CD4-positive, CD25-positive, alpha-beta regulatory T cell (primary cell): ENCODE results near the gene SRRM3. TPM values are rescaled to one million over a fixed set of nuclear protein-coding genes. Genes with fewer than 3 reads are reported as not detected.
A peak's percentile ranks its signal among the peaks of the same experiment; 100 is the strongest.
"Not testable (repeated sequence)": the region's sequence is repeated elsewhere in the genome, so short reads cannot be mapped to it uniquely, and the experiment has no call there.

Experiments
- ATAC-seq, 2 donors: fragments of 150-1000 bp; cut with Tn5 transposase; one replicate each; pipeline ENCODE4 v1.10.0; 2021; ENCODE audit warnings: low read depth in 2 of 2, moderate number of reproducible peaks in 2 of 2, moderate library complexity in 1 of 2
- DNase-seq, 3 donors: peaks; one replicate each; pipeline versions ENCODE4 v3.0.0 to v3.0.0-alpha.2; 2012 to 2022; ENCODE audit warnings: mixed read lengths in 1 of 3
- H3K27ac ChIP-seq: one replicate; pipeline ENCODE4 v1.7.0; 2013; ENCODE audit warnings: mild to moderate bottlenecking, low read length; ENCODE audit not compliant: insufficient read depth, poor library complexity, severe bottlenecking
- H3K27me3 ChIP-seq: one replicate; pipeline ENCODE4 v1.7.0; 2013; ENCODE audit warnings: low read length; ENCODE audit not compliant: control insufficient read depth, insufficient read depth
- H3K36me3 ChIP-seq: one replicate; pipeline ENCODE4 v1.7.0; 2013; ENCODE audit warnings: mild to moderate bottlenecking, low read length, moderate library complexity; ENCODE audit not compliant: control insufficient read depth, insufficient read depth
- H3K4me1 ChIP-seq: 2 replicates; pipeline ENCODE4 v1.7.0; 2013; ENCODE audit warnings: mild to moderate bottlenecking, low read length; ENCODE audit not compliant: insufficient read depth, control insufficient read depth, poor library complexity, severe bottlenecking
- H3K4me3 ChIP-seq: one replicate; pipeline ENCODE4 v1.7.0; 2013; ENCODE audit warnings: low read depth, mild to moderate bottlenecking, low read length, moderate library complexity
- H3K9me3 ChIP-seq, 2 experiments: 1 replicate in 1 of 2; 2 replicates in 1 of 2; pipeline ENCODE4 v1.7.0; 2013; ENCODE audit warnings: low read length in 2 of 2, mild to moderate bottlenecking in 1 of 2, moderate library complexity in 1 of 2; ENCODE audit not compliant: control insufficient read depth in 2 of 2
- H3K27ac Mint-ChIP-seq, 3 donors: one replicate each; pipeline ENCODE4 v1.8.0; 2020 to 2022; ENCODE audit warnings: mild to moderate bottlenecking in 3 of 3, mixed read lengths in 3 of 3, moderate library complexity in 2 of 3
- H3K27me3 Mint-ChIP-seq: one replicate; pipeline ENCODE4 v1.8.0; 2022; ENCODE audit warnings: mild to moderate bottlenecking, mixed read lengths
- H3K36me3 Mint-ChIP-seq: one replicate; pipeline ENCODE4 v1.8.0; 2020; ENCODE audit warnings: mixed read lengths
- H3K4me1 Mint-ChIP-seq, 4 donors: one replicate each; pipeline ENCODE4 v1.8.0; 2020 to 2022; ENCODE audit warnings: mixed read lengths in 4 of 4, mild to moderate bottlenecking in 1 of 4
- H3K4me3 Mint-ChIP-seq, 4 donors: one replicate each; pipeline ENCODE4 v1.8.0; 2020 to 2022; ENCODE audit warnings: mild to moderate bottlenecking in 4 of 4, mixed read lengths in 4 of 4, moderate library complexity in 3 of 4
- H3K9me3 Mint-ChIP-seq, 7 donors: one replicate each; pipeline ENCODE4 v1.8.0; 2020 to 2022; ENCODE audit warnings: mixed read lengths in 7 of 7, mild to moderate bottlenecking in 3 of 7, moderate library complexity in 2 of 7
- polyA plus RNA-seq, 4 donors: library from polyadenylated mRNA; unstranded; fragments of 300-500 nt; fragmentation: Illumina TruSeq; gene quantifications; one replicate each; pipeline ENCODE4 v1.2.3, GENCODE V29; 2021
- total RNA-seq: library from RNA; stranded (reverse); gene quantifications from one replicate; pipeline ENCODE4 v1.2.3, GENCODE V29; 2022

Gene SRRM3
- total and polyA plus RNA-seq, 5 donors from 2014 or later, result not detected

GRCh38 chr7:76302347-76303201 is 100.9 kb downstream of the SRRM3 start, which contains the start of gene HSPB1:
HSPB1 (plus strand) TSS chr7:76302673; CDS start chr7:76302713, 40 bp downstream.
- peaks cover 15% of the 10 kb centered on the region for H3K4me1 ChIP-seq
- Mint-ChIP-seq H3K36me3 (no peaks in the 10 kb centered on the region), H3K27ac (peak within 1 kb of the TSS; percentile 92 to 93 (median 93)), H3K4me3 (peak within 1 kb of the TSS; percentile 89 to 95 (median 94)), H3K27me3 (peaks cover 5% of the 10 kb centered on the region), H3K9me3 (peaks cover 0 to 1% (median 0%) of the 10 kb centered on the region in 7 donors), H3K4me1 (peaks cover 0 to 19% (median 10%) of the 10 kb centered on the region in 4 donors)
- peak within 1 kb of the TSS; percentile 66 for H3K27ac ChIP-seq
- H3K36me3 ChIP-seq, result no peaks in the 10 kb centered on the region
- H3K9me3 ChIP-seq, result no peaks in the 10 kb centered on the region
- no peaks in the 10 kb centered on the region for H3K27me3 ChIP-seq
- peak; percentile 64 to 67 for ATAC-seq
- peak; percentile 63 to 68 (median 66) for DNase-seq
- H3K4me3 ChIP-seq, result peak within 1 kb of the TSS; percentile 55

GRCh38 chr7:76303202-76304147 is 101.8 kb downstream of the SRRM3 start:
- no peaks in the 10 kb centered on the region for H3K36me3 ChIP-seq
- peaks cover 15% of the 10 kb centered on the region for H3K4me1 ChIP-seq
- Mint-ChIP-seq H3K27ac (peak overlapping the region; percentile 76 to 93 (median 92)), H3K4me3 (peak overlapping the region; percentile 89 to 94 (median 94)), H3K4me1 (peaks cover 0 to 19% (median 10%) of the 10 kb centered on the region in 4 donors), H3K36me3 (no peaks in the 10 kb centered on the region), H3K9me3 (peaks cover 0 to 1% (median 0%) of the 10 kb centered on the region in 7 donors), H3K27me3 (peaks cover 5% of the 10 kb centered on the region)
- H3K27ac ChIP-seq, result peak overlapping the region; percentile 66
- no peaks in the 10 kb centered on the region for H3K27me3 ChIP-seq
- no peaks in the 10 kb centered on the region for H3K9me3 ChIP-seq
- DNase-seq (peak; percentile 70 to 77 (median 76)), ATAC-seq (peak; percentile 43 to 47)
- H3K4me3 ChIP-seq, result peak overlapping the region; percentile 55

- peak overlapping the region in 2 of 3 donors; percentile 18 to 92 for H3K27ac Mint-ChIP-seq
- H3K4me3 Mint-ChIP-seq, result peak overlapping the region in 3 of 4 donors; percentile 86 to 94 (median 93)
Measured at GRCh38 chr7:76304888-76305375, 103.2 kb downstream of the SRRM3 start.

GRCh38 chr7:76308874-76309273 is 107.2 kb downstream of the SRRM3 start:
- H3K27ac ChIP-seq, H3K36me3 Mint-ChIP-seq, H3K27ac Mint-ChIP-seq, H3K4me3 Mint-ChIP-seq, H3K36me3 ChIP-seq, DNase-seq, H3K4me1 ChIP-seq, H3K9me3 Mint-ChIP-seq, H3K27me3 Mint-ChIP-seq, H3K4me3 ChIP-seq, ATAC-seq, H3K27me3 ChIP-seq, H3K9me3 ChIP-seq: not testable (repeated sequence)
- peaks cover 0 to 12% (median 3%) of the 10 kb centered on the region in 4 donors for H3K4me1 Mint-ChIP-seq

More at GRCh38 chr7:76304888-76305375, 103.2 kb downstream of the SRRM3 start:
- ATAC-seq (no peak), DNase-seq (no peak)
- no peaks in the 10 kb centered on the region for H3K36me3 ChIP-seq
- H3K27me3 Mint-ChIP-seq, result peaks cover 5% of the 10 kb centered on the region
- no peak overlapping the region for H3K4me3 ChIP-seq
- no peaks in the 10 kb centered on the region for H3K27me3 ChIP-seq
- peaks cover 0 to 19% (median 10%) of the 10 kb centered on the region in 4 donors for H3K4me1 Mint-ChIP-seq
- H3K9me3 Mint-ChIP-seq, result peaks cover 0 to 1% (median 0%) of the 10 kb centered on the region in 7 donors
- H3K9me3 ChIP-seq, result no peaks in the 10 kb centered on the region
- H3K27ac ChIP-seq, result no peak overlapping the region
- peaks cover 15% of the 10 kb centered on the region for H3K4me1 ChIP-seq
- no peaks in the 10 kb centered on the region for H3K36me3 Mint-ChIP-seq

GRCh38 chr7:76309341-76310101 is 107.8 kb downstream of the SRRM3 start:
- DNase-seq, H3K9me3 Mint-ChIP-seq, H3K36me3 Mint-ChIP-seq, H3K36me3 ChIP-seq, H3K9me3 ChIP-seq, H3K27me3 Mint-ChIP-seq, H3K27ac ChIP-seq, H3K4me1 ChIP-seq, H3K4me3 ChIP-seq, ATAC-seq, H3K27ac Mint-ChIP-seq, H3K4me3 Mint-ChIP-seq, H3K27me3 ChIP-seq: not testable (repeated sequence)
- peaks cover 0 to 12% (median 4%) of the 10 kb centered on the region in 4 donors for H3K4me1 Mint-ChIP-seq

- H3K27me3 Mint-ChIP-seq, result peaks cover 5% of the 10 kb centered on the region
- ATAC-seq (no peak), DNase-seq (no peak)
- peaks cover 0 to 10% (median 4%) of the 10 kb centered on the region in 4 donors for H3K4me1 Mint-ChIP-seq
- no peak overlapping the region for H3K27ac Mint-ChIP-seq
- Histone ChIP-seq H3K27ac (no peak overlapping the region), H3K4me3 (no peak overlapping the region), H3K9me3 (no peaks in the 10 kb centered on the region), H3K27me3 (no peaks in the 10 kb centered on the region), H3K36me3 (no peaks in the 10 kb centered on the region), H3K4me1 (peaks cover 6% of the 10 kb centered on the region)
- no peaks in the 10 kb centered on the region for H3K36me3 Mint-ChIP-seq
- H3K4me3 Mint-ChIP-seq, result peak overlapping the region in 1 of 4 donors; percentile 15
- H3K9me3 Mint-ChIP-seq, result no peaks in the 10 kb centered on the region
Measured at GRCh38 chr7:76310102-76310957, 108.6 kb downstream of the SRRM3 start.
